Anterior cingulate cortex (tissue), 58 donors: ENCODE data around the gene LRRC36.

Experiments used
- DNase-seq, 58 donors: peaks; one replicate each; lab custom pipeline; 2025; lab: John Stamatoyannopoulos, UW

LRRC36 gene

GRCh38 chr16:67419502-67419901 lies 92.9 kb downstream of the LRRC36 start:
- DNase-seq: no peak

GRCh38 chr16:67419931-67420330 lies 93.3 kb downstream of the LRRC36 start:
- DNase-seq: no peak

GRCh38 chr16:67421030-67421429 lies 94.4 kb downstream of the LRRC36 start:
- no peak for DNase-seq

DNA sequence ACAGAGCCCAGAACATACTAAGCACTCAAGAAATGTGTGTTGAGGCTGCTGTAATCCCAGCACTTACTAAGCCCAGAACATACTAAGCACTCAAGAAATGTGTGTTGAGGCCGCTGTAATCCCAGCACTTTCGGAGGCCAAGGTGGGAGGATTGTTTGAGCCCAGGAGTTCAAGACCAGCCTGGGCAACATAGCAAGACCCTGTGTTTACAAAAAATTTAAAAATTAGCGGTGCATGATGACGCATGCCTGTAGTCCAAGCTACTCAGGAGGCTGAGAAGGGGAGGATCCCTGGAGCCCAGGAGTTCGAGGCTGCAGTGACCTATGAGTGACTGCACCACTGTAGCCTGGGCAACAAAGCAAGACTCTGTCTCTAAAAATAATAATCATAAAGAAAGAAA lies 96.4 kb downstream of the LRRC36 start:
- DNase-seq: no peak

- DNase-seq: peak in 2 of 58 donors; percentile 31 to 41
Observed at GRCh38 chr16:67423611-67424260, 97.1 kb downstream of the LRRC36 start.

GRCh38 chr16:67424261-67424615 lies 97.6 kb downstream of the LRRC36 start:
- DNase-seq: no peak

DNA sequence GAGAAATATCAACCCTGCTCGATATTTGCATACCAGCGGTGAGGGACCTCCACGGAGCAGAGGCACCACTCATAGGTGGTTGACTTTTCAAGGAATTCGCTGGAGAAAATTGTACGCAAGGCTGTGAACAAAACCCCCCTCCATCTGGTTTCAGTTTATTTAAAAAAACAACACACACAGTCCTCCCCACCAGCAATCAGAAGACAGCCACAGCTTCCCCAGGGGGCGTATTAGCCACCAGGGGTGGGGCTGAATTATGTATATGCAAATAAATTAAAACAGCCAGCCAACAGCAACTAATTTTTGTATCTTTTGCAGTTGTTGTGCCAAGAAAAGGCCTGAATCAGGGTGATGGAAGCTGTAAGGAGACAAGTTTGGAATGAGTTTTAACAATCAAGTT lies 98.4 kb downstream of the LRRC36 start:
- no peak for DNase-seq

- no peak for DNase-seq
Observed at GRCh38 chr16:67425580-67425979, 99.0 kb downstream of the LRRC36 start.

DNA sequence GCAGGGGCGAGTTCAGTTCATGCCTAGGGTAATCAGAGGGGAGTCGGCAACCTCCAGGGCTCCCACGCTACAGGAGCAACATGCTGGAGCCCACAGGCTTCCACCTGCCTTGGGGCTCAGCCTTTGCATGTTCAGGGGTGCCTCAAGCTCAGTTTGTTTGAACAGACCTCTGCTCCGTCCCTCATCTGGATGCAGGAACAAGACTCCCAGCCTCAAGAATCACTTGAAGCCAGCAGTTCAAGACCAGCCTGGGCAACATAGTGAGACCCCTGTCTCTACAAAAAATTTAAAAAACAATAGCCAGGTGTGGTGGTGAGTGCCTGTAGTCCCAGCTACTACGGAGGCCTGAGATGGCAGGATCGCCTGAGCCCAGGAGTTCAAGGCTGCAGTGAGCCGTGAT lies 99.4 kb downstream of the LRRC36 start:
- no peak for DNase-seq

DNA sequence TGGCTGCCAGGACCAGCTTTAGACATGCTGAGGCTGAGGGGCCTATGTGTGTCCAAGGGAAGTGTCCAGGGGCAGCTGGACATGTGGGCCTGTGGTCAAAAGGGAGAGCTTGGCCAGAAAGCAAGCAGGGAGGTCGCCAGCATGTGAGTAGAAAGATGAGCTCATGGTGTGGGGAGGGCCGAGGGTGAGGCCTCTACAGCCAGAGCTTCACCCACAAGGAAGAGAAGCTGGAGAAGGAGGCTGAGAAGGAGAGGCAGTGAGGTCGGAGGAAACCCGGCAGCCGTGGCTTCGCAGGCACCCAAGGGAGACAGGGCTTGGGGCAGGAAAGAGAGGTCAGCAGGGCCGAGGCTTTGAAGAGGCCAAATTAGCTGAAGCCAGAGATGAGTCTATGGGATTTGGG lies 100.3 kb downstream of the LRRC36 start:
- DNase-seq: no peak

- peak in 31 of 58 donors; percentile 3 to 59 (median 25) for DNase-seq
Observed at GRCh38 chr16:67428146-67428731, 101.6 kb downstream of the LRRC36 start.

- DNase-seq: no peak
Observed at GRCh38 chr16:67429053-67429798, 102.6 kb downstream of the LRRC36 start.

DNA sequence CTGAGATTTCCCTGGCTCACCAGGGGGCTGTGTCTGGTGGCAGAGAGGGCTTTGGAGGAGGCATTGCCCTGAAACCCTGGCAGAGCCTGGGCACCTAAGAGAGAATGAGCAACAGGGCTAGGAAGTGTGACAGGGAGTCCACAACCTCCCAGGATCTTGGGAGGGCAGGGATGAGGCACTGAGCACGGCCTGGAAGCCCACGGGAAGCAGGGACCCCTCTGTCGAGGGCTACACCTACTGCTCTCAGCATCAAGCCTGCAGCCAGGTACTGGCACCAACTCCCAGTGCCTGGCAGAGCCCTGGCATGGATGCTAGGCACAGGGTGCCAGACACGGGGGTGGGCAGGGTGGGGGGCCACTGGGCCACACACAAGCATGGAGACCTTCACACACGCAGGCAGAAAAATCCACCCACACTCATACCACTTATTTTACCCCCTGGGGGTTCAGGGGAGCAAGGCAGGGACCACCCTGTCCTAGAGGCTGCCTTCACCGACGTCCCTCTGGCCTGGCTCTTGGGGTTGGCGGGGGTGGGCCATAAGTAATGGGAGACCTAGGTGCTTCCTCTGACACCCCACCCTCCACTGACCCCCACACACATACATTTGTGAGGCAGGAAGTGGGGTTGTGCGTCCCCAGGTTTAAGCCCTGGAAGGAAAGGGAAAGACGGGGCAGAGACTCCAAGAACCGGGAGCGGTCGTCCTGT lies 103.3 kb downstream of the LRRC36 start:
- no peak for DNase-seq

GRCh38 chr16:67430504-67430976 lies 103.9 kb downstream of the LRRC36 start:
- DNase-seq: peak in 1 of 58 donors; percentile 32

DNA sequence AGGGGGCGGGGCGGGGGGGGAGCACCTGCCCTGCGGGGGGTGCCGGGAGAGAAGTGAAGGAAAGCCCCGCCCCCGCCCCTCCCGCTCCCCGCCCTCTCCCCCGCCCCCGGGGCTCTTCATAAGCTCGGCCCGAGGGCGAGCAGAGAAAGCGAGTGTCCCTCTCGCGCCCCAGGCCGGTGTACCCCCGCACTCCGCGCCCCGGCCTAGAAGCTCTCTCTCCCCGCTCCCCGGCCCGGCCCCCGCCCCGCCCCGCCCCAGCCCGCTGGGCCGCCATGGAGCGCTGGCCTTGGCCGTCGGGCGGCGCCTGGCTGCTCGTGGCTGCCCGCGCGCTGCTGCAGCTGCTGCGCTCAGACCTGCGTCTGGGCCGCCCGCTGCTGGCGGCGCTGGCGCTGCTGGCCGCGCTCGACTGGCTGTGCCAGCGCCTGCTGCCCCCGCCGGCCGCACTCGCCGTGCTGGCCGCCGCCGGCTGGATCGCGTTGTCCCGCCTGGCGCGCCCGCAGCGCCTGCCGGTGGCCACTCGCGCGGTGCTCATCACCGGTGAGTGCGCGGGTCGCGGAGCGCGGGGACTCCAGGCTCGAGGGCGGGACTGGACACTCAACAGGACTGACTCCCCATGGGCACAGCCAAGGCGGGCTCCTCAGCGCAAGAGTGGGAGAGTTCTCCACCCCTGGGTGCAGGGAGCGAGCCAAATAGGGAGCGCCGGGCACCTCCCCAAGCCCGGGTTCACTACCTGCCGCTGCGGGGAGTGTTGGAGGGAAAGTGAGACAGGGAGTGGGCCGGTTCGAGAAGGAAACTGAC lies 104.6 kb downstream of the LRRC36 start, which contains the start of gene HSD11B2:
Gene HSD11B2 (plus strand): TSS at position 145 of the 798 bp plus-strand sequence. CDS start 128 bp downstream, at position 273.
- peak in 26 of 58 donors; percentile 16 to 60 (median 44) for DNase-seq

GRCh38 chr16:67431775-67432505 lies 105.3 kb downstream of the LRRC36 start:
- DNase-seq: no peak

- no peak for DNase-seq
Observed at GRCh38 chr16:67432506-67432890, 105.9 kb downstream of the LRRC36 start.

DNA sequence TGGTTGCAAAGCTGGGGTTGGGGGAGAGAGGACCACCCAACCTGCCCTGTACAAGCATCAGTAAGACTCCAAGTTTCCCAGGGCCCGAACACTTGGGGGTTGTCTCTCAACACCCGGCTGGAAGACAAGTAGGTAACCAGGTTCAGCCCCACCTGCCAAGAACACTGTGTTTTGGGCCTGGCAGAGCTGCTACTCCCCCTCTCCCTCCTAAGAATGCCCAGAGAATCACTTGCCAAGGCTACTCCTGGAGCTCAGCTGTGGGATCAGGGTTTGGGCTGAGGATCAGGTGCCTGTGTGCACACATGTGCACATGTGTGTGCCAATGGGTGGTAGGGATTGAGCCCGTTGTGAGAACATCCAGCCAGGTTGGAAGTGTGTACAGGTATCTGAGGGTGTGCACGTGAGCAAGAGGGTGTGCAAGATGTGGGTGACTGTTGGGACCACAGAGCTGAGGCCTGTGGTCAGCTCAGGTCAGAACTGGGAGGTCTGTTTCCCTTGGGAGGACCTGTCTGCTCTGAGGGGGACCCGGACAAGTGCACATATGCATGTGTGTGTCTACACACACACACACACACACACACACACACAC lies 106.6 kb downstream of the LRRC36 start:
- no peak for DNase-seq
